Measurements from ENCODE around the gene NRP2. TPM values are rescaled to one million over a fixed set of nuclear protein-coding genes. Genes with fewer than 3 reads are reported as not detected.
A peak's percentile ranks its signal among the peaks of the same experiment; 100 is the strongest.

Gene NRP2
- total and polyA plus RNA-seq, 11 donors, result 2.0 to 57.5 (median 4.7) TPM

DNA sequence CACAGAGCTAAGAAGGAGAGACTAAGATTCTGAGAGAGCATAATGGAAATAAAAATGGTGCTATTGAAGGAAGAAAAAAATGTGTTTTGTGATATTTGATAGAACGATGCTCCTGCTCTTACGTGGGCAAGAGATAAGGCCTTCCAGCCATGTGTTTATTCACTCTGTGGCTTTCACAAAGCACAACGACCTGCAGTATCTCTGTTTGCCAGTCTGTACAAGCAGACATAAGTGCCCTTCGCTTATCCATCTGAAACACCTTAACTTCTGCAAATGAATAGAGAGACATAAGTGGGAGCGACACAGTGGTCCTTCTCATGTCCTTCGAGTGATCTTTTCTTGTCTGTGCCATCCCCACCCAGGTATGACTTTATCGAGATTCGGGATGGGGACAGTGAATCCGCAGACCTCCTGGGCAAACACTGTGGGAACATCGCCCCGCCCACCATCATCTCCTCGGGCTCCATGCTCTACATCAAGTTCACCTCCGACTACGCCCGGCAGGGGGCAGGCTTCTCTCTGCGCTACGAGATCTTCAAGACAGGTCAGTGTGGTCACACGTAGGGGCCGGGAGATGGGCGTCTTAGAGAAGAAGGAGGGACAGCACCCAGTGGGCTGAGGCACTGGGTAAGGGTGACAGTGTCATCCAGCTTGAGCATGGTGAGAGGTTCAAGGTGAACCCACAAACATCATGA is 33.7 kb downstream of the NRP2 start:
- H3K27ac ChIP-seq, result peak overlapping the region in 1 of 12 donors; percentile 93
- 77 to 87% (median 81%) methylated on average over 20 of the region's 20 CpGs for WGBS, 4 donors
- H3K4me1 ChIP-seq, result peaks cover 0 to 48% (median 11%) of the 10 kb centered on the region in 12 donors
- no peak for ATAC-seq
- H3K4me3 ChIP-seq, result no peak overlapping the region
- intact Hi-C loops (cut with DNase I), result no loop called here
- peaks cover 0 to 19% (median 0%) of the 10 kb centered on the region in 9 donors for H3K36me3 ChIP-seq
- TF ChIP-seq, protein P1, sequence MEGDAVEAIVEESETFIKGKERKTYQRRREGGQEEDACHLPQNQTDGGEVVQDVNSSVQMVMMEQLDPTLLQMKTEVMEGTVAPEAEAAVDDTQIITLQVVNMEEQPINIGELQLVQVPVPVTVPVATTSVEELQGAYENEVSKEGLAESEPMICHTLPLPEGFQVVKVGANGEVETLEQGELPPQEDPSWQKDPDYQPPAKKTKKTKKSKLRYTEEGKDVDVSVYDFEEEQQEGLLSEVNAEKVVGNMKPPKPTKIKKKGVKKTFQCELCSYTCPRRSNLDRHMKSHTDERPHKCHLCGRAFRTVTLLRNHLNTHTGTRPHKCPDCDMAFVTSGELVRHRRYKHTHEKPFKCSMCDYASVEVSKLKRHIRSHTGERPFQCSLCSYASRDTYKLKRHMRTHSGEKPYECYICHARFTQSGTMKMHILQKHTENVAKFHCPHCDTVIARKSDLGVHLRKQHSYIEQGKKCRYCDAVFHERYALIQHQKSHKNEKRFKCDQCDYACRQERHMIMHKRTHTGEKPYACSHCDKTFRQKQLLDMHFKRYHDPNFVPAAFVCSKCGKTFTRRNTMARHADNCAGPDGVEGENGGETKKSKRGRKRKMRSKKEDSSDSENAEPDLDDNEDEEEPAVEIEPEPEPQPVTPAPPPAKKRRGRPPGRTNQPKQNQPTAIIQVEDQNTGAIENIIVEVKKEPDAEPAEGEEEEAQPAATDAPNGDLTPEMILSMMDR (IDR thresholded peaks at IDR 0.05), result peak in 4 of 12 donors; percentile 11 to 22 (median 16)
- TF ChIP-seq POLR2A (IDR thresholded peaks at IDR 0.05), result no peak
- DNase-seq, result no peak
- no peaks in the 10 kb centered on the region for H3K27me3 ChIP-seq
- H3K9me3 ChIP-seq, result no peaks in the 10 kb centered on the region

DNA sequence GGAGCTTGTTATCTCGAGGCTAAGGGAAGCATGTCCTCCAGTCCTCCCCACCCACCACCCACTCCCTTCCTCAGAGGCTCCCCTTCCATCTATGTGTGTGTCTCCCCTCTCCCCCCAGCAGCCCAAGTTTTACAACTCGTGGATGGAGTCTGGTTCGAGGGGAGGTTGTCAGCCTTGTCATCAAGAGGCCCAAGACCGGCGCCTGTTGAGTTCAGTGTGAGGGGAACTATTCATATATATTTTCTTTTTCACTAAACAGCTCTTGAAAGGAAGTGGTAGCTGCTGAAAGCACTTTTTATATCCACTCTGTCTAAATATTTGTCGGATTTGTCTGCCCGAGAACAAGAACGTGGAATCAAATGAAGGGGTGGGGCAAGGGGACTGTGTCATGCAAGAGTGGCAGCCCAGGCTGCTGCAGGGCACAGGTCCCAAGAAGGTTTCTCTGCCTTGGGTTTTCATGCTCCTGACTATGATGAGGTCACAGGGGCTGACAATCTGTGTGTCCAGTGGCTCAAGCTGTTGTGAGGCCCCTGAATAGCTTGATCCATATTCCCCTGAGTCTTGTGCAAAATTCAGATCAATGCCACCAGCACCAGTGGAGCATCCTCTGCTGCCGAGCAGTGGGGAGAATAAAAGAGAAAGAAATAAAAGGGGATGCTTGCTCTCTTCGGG is 35.0 kb downstream of the NRP2 start:
- 77 to 86% (median 80%) methylated on average over 10 of the region's 10 CpGs for WGBS, 4 donors
- Histone ChIP-seq H3K36me3 (peaks cover 0 to 24% (median 0%) of the 10 kb centered on the region in 9 donors), H3K4me3 (no peak overlapping the region), H3K4me1 (peaks cover 0 to 51% (median 11%) of the 10 kb centered on the region in 12 donors), H3K27me3 (no peaks in the 10 kb centered on the region), H3K27ac (peak overlapping the region in 1 of 12 donors; percentile 93), H3K9me3 (no peaks in the 10 kb centered on the region)
- ATAC-seq (no peak), DNase-seq (no peak)
- intact Hi-C loops (cut with DNase I), result no loop called here
- TF ChIP-seq POLR2A (IDR thresholded peaks at IDR 0.05), result no peak

DNA sequence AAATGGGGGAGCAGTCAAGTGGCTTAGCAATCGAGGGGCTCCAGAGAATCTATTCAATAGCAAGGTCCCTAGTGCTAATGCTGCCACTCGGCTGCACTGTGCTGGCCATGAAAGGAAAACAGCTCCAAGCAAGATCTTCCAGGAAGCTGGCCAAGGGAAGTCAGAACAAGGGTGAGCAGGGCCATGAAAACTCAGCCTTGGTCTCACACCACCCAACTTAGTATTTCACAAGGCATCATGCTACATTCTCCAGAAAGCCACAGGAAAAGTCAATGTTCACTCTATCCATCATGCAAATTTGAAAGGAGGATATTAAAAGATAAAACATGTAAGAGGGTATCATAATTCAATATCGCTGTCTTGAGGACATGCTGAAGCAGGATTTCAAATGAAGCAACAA is 35.7 kb downstream of the NRP2 start:
- Histone ChIP-seq H3K4me3 (no peak overlapping the region), H3K9me3 (no peaks in the 10 kb centered on the region), H3K27ac (peak overlapping the region in 1 of 12 donors; percentile 93), H3K36me3 (peaks cover 0 to 31% (median 3%) of the 10 kb centered on the region in 9 donors), H3K27me3 (no peaks in the 10 kb centered on the region), H3K4me1 (peaks cover 0 to 51% (median 9%) of the 10 kb centered on the region in 12 donors)
- intact Hi-C loops (cut with DNase I), result no loop called here
- 83 to 91% (median 87%) methylated on average over 3 of the region's 3 CpGs for WGBS, 4 donors
- ATAC-seq (no peak), DNase-seq (no peak)
- TF ChIP-seq POLR2A (IDR thresholded peaks at IDR 0.05), result no peak
- TF ChIP-seq, protein P1 (IDR thresholded peaks at IDR 0.05), result no peak

DNA sequence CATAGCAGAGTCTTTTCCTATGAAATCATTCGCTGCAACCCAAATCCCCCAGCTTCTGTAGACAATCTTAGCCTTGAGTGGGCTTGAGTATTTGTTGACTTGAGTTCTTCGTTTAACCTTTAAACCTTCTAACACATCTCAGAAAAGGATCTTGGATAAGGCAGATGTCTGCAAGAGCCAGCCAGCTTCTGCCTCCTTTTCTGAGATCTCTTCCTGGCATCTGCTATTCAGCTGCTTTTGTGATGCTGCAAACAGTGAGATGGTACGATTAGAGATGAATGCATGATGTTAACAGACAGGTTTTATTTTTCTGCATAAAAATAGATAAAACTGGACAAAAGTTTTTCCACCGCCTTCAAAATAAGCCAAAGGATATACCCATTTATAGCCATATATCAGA is 37.5 kb downstream of the NRP2 start:
- H3K4me3 ChIP-seq, result no peak overlapping the region
- H3K36me3 ChIP-seq, result peaks cover 0 to 49% (median 13%) of the 10 kb centered on the region in 9 donors
- intact Hi-C loops (cut with DNase I), result no loop called here
- ATAC-seq (no peak), DNase-seq (no peak)
- H3K27ac ChIP-seq, result peak overlapping the region in 1 of 12 donors; percentile 93
- WGBS, 4 donors, result 76 to 83% (median 81%) methylated on average over 4 of the region's 4 CpGs
- peaks cover 0 to 42% (median 3%) of the 10 kb centered on the region in 12 donors for H3K4me1 ChIP-seq
- TF ChIP-seq, protein P1 (IDR thresholded peaks at IDR 0.05), result no peak
- TF ChIP-seq POLR2A (IDR thresholded peaks at IDR 0.05), result no peak
- no peaks in the 10 kb centered on the region for H3K27me3 ChIP-seq
- H3K9me3 ChIP-seq, result no peaks in the 10 kb centered on the region
